Esophagus muscularis mucosa (tissue), 4 donors: ENCODE measurements around the gene SLC6A9. TPM values are rescaled to one million over a fixed set of nuclear protein-coding genes. Genes with fewer than 3 reads are reported as not detected.

Source experiments
- DNase-seq: peaks from one replicate; pipeline ENCODE4 v3.0.0-alpha.2; 2017; ENCODE audit errors: extremely low spot score
- H3K27ac ChIP-seq, 4 donors: fragments of 200-600 bp; sonication (generic); replicated peaks in 1 of 4; 1 replicate in 3 of 4; 2 replicates in 1 of 4; pipeline ENCODE4 v1.5.1; 2016 to 2019; ENCODE audit warnings: mild to moderate bottlenecking in 1 of 4
- H3K27me3 ChIP-seq, 4 donors: fragments of 200-600 bp; sonication (generic); one replicate each; pipeline versions ENCODE4 v1.5.1 to v1.6.0; 2016 to 2019
- H3K36me3 ChIP-seq, 4 donors: fragments of 200-600 bp; sonication (generic); one replicate each; pipeline ENCODE4 v1.5.1; 2016 to 2019
- H3K4me1 ChIP-seq, 4 donors: fragments of 200-600 bp; sonication (generic); one replicate each; pipeline ENCODE4 v1.5.1; 2016 to 2019
- H3K4me3 ChIP-seq, 4 donors: fragments of 200-600 bp; sonication (generic); 1 replicate in 2 of 4; 2 replicates in 2 of 4; pipeline ENCODE4 v1.5.1; 2016 to 2019; ENCODE audit warnings: mild to moderate bottlenecking in 4 of 4, moderate library complexity in 1 of 4
- H3K9me3 ChIP-seq, 4 donors: fragments of 200-600 bp; sonication (generic); 1 replicate in 3 of 4; 2 replicates in 1 of 4; pipeline ENCODE4 v1.5.1; 2016 to 2019
- CTCF ChIP-seq, 3 experiments: fragments of 200-600 bp in 2 of 3; fragments of 450-650 bp in 1 of 3; sonication (generic) in 2 of 3; IDR thresholded peaks; one replicate each; pipeline ENCODE4 v1.5.1; 2017 to 2019; ENCODE audit warnings: antibody characterized with exemption in 3 of 3, mild to moderate bottlenecking in 2 of 3, moderate library complexity in 1 of 3
- EP300 ChIP-seq: sonication (generic); formaldehyde crosslinking; IDR thresholded peaks from one replicate; pipeline ENCODE4 v1.6.1; 2017; ENCODE audit warnings: antibody characterized with exemption
- POLR2A ChIP-seq: fragments of 450-650 bp; IDR thresholded peaks from one replicate; pipeline ENCODE4 v1.6.1; 2017; ENCODE audit warnings: antibody characterized with exemption, moderate library complexity, mild to moderate bottlenecking, low read depth
- POLR2AphosphoS5 ChIP-seq, 2 donors: sonication (generic); formaldehyde crosslinking; IDR thresholded peaks; one replicate each; pipeline ENCODE4 v1.6.1; 2017; ENCODE audit warnings: antibody characterized with exemption in 2 of 2
- WGBS: methylation state at CpG from one replicate; pipeline ENCODE4 v1.1.5; 2018; 5-methylcytosine and 5-hydroxymethylcytosine counted together
- intact Hi-C: fragments of 100-400 bp; cut with DNase I; formaldehyde crosslinking; loops from one replicate; pipeline ENCODE4 v1.15.1; 2023
- total RNA-seq, 4 donors: library from RNA; depleted of rRNA; stranded (reverse); fragments of >200 nt; gene quantifications; one replicate each; pipeline versions ENCODE4 v1.1.0 to v1.2.1, GENCODE V29; 2016

SLC6A9 gene
- total RNA-seq, 4 donors from 2014 or later: 5.2 to 17.9 (median 7.8) TPM

GRCh38 chr1:43974443-43975248 lies 56.6 kb downstream of the SLC6A9 start, which contains the start of gene ATP6V0B:
ATP6V0B (plus strand) TSS chr1:43974960; CDS start chr1:43975041, 81 bp downstream.
- H3K9me3 ChIP-seq: no peaks in the 10 kb centered on the region
- H3K4me1 ChIP-seq: peaks cover 53 to 72% (median 65%) of the 10 kb centered on the region in 4 donors
- H3K4me3 ChIP-seq: peak within 1 kb of the TSS; percentile 85 to 99 (median 94)
- DNase-seq: peak; percentile 100
- H3K27me3 ChIP-seq: no peaks in the 10 kb centered on the region
- WGBS: 0% methylated on average over 10 of the region's 93 CpGs
- H3K36me3 ChIP-seq: peaks cover 16 to 48% (median 43%) of the 10 kb centered on the region in 4 donors
- peak; percentile 98 for TF ChIP-seq POLR2AphosphoS5 (IDR thresholded peaks at IDR 0.05)
- TF ChIP-seq POLR2A: peak; percentile 88
- TF ChIP-seq EP300: no peak
- peak; percentile 13 to 46 (median 31) for TF ChIP-seq CTCF (IDR thresholded peaks at IDR 0.05)
- H3K27ac ChIP-seq: peak within 1 kb of the TSS; percentile 93 to 98 (median 95)
- intact Hi-C loops: no loop called here

GRCh38 chr1:43973981-43974442 lies 57.2 kb downstream of the SLC6A9 start:
- Histone ChIP-seq H3K4me1 (peaks cover 53 to 70% (median 67%) of the 10 kb centered on the region in 4 donors), H3K27me3 (no peaks in the 10 kb centered on the region), H3K36me3 (peaks cover 16 to 48% (median 43%) of the 10 kb centered on the region in 4 donors), H3K4me3 (peak overlapping the region; percentile 85 to 99 (median 94)), H3K9me3 (no peaks in the 10 kb centered on the region), H3K27ac (peak overlapping the region; percentile 93 to 98 (median 95))
- TF ChIP-seq POLR2AphosphoS5 (IDR thresholded peaks at IDR 0.05): no peak
- no peak for TF ChIP-seq CTCF (IDR thresholded peaks at IDR 0.05)
- TF ChIP-seq EP300: no peak
- no peak for TF ChIP-seq POLR2A
- no peak for DNase-seq
- WGBS: 43% methylated on average over 9 of the region's 9 CpGs
- intact Hi-C loops: no loop called here

- no peaks in the 10 kb centered on the region for H3K9me3 ChIP-seq
- WGBS: 92% methylated on average over 14 of the region's 17 CpGs
- H3K27ac ChIP-seq: no peak overlapping the region
Measured at GRCh38 chr1:43971336-43971980, 59.8 kb downstream of the SLC6A9 start.

GRCh38 chr1:43970911-43971310 lies 60.4 kb downstream of the SLC6A9 start:
- H3K36me3 ChIP-seq: peaks cover 4 to 43% (median 39%) of the 10 kb centered on the region in 4 donors
- no peaks in the 10 kb centered on the region for H3K9me3 ChIP-seq
- TF ChIP-seq EP300 (no peak), POLR2AphosphoS5 (IDR thresholded peaks at IDR 0.05) (no peak), CTCF (IDR thresholded peaks at IDR 0.05) (no peak), POLR2A (no peak)
- peaks cover 26 to 41% (median 37%) of the 10 kb centered on the region in 4 donors for H3K4me1 ChIP-seq
- H3K27me3 ChIP-seq: no peaks in the 10 kb centered on the region
- H3K4me3 ChIP-seq: peak overlapping the region; percentile 79 to 95 (median 82)
- DNase-seq: no peak
- no peak overlapping the region for H3K27ac ChIP-seq
- intact Hi-C loops: no loop called here
- 88% methylated on average over 9 of the region's 9 CpGs for WGBS

More at GRCh38 chr1:43971336-43971980, 59.8 kb downstream of the SLC6A9 start:
- H3K4me3 ChIP-seq: no peak overlapping the region
- peaks cover 32 to 46% (median 43%) of the 10 kb centered on the region in 4 donors for H3K4me1 ChIP-seq
- H3K36me3 ChIP-seq: peaks cover 6 to 43% (median 39%) of the 10 kb centered on the region in 4 donors
- intact Hi-C loops: no loop called here
- no peak for DNase-seq
- TF ChIP-seq EP300 (no peak), POLR2A (no peak), POLR2AphosphoS5 (IDR thresholded peaks at IDR 0.05) (no peak), CTCF (IDR thresholded peaks at IDR 0.05) (no peak)
- no peaks in the 10 kb centered on the region for H3K27me3 ChIP-seq
